Mesenchymal stem cell (in vitro differentiated cells and primary cell): ENCODE results near the gene PINLYP.
A peak's percentile ranks its signal among the peaks of the same experiment; 100 is the strongest.

Source experiments
- DNase-seq: peaks from one replicate; pipeline ENCODE4 v3.0.0-alpha.2; 2013
- H2AFZ ChIP-seq: one replicate; pipeline ENCODE4 v1.6.1; 2013; ENCODE audit warnings: low read depth, mild to moderate bottlenecking, control low read depth, inconsistent platforms, low read length, moderate library complexity
- H2AK5ac ChIP-seq: 2 replicates; pipeline ENCODE4 v1.6.1; 2013; ENCODE audit warnings: low read length, moderate library complexity, mild to moderate bottlenecking, inconsistent platforms; ENCODE audit not compliant: severe bottlenecking
- H2BK120ac ChIP-seq: one replicate; pipeline ENCODE4 v1.6.1; 2013; ENCODE audit warnings: low read depth, mild to moderate bottlenecking, inconsistent platforms, low read length, moderate library complexity
- H2BK12ac ChIP-seq, 2 experiments: one replicate each; pipeline ENCODE4 v1.6.1; 2013; ENCODE audit warnings: inconsistent platforms in 2 of 2, low read length in 2 of 2, mild to moderate bottlenecking in 2 of 2, moderate library complexity in 2 of 2, control low read depth in 1 of 2
- H2BK15ac ChIP-seq: one replicate; pipeline ENCODE4 v1.6.1; 2013; ENCODE audit warnings: mild to moderate bottlenecking, low read depth, inconsistent platforms; ENCODE audit not compliant: poor library complexity, severe bottlenecking
- H2BK5ac ChIP-seq: 2 replicates; pipeline ENCODE4 v1.6.1; 2013; ENCODE audit warnings: low read depth, mild to moderate bottlenecking, low read length, control low read depth, inconsistent platforms; ENCODE audit not compliant: poor library complexity, severe bottlenecking
- H3K14ac ChIP-seq, 2 experiments: one replicate each; pipeline ENCODE4 v1.6.1; 2013; ENCODE audit warnings: inconsistent platforms in 2 of 2, low read length in 2 of 2, control low read depth in 1 of 2, mild to moderate bottlenecking in 1 of 2, moderate library complexity in 1 of 2
- H3K18ac ChIP-seq, 2 experiments: one replicate each; pipeline ENCODE4 v1.6.1; 2013; ENCODE audit warnings: inconsistent platforms in 2 of 2, low read length in 2 of 2, control low read depth in 1 of 2, low read depth in 1 of 2, mild to moderate bottlenecking in 1 of 2
- H3K23ac ChIP-seq, 2 experiments: one replicate each; pipeline ENCODE4 v1.6.1; 2013; ENCODE audit warnings: inconsistent platforms in 2 of 2, low read length in 2 of 2, mild to moderate bottlenecking in 2 of 2, moderate library complexity in 2 of 2, control low read depth in 1 of 2
- H3K27ac ChIP-seq: 2 replicates; pipeline ENCODE4 v1.5.1; 2013; ENCODE audit warnings: mild to moderate bottlenecking, moderate library complexity, low read length, control low read depth, inconsistent platforms; ENCODE audit not compliant: poor library complexity, severe bottlenecking
- H3K27me3 ChIP-seq, 2 experiments: 2 replicates each; pipeline versions ENCODE4 v1.6.1 to v1.7.0; 2013; ENCODE audit warnings: low read length in 2 of 2, mild to moderate bottlenecking in 2 of 2, moderate library complexity in 2 of 2, control low read depth in 1 of 2, inconsistent platforms in 1 of 2; ENCODE audit not compliant: control insufficient read depth in 1 of 2, insufficient read depth in 1 of 2
- H3K36me3 ChIP-seq, 2 experiments: 2 replicates each; pipeline versions ENCODE4 v1.6.1 to v1.7.0; 2013; ENCODE audit warnings: low read length in 2 of 2, control low read depth in 1 of 2, inconsistent platforms in 1 of 2, low read depth in 1 of 2, mild to moderate bottlenecking in 1 of 2; ENCODE audit not compliant: insufficient read depth in 2 of 2, control insufficient read depth in 1 of 2
- H3K4ac ChIP-seq, 2 experiments: one replicate each; pipeline ENCODE4 v1.6.1; 2013; ENCODE audit warnings: inconsistent platforms in 2 of 2, low read length in 2 of 2, mild to moderate bottlenecking in 2 of 2, moderate library complexity in 2 of 2, control low read depth in 1 of 2, low read depth in 1 of 2
- H3K4me1 ChIP-seq: 2 replicates; pipeline ENCODE4 v1.6.1; 2013; ENCODE audit warnings: low read depth, low read length, control low read depth; ENCODE audit not compliant: control insufficient read depth, insufficient read depth
- H3K4me2 ChIP-seq: 2 replicates; pipeline ENCODE4 v1.6.1; 2013; ENCODE audit warnings: low read length, mild to moderate bottlenecking, inconsistent platforms; ENCODE audit not compliant: poor library complexity, severe bottlenecking
- H3K4me3 ChIP-seq, 2 experiments: 2 replicates each; pipeline versions ENCODE4 v1.5.1 to v1.7.0; 2013; ENCODE audit warnings: low read length in 2 of 2, mild to moderate bottlenecking in 2 of 2, control low read depth in 1 of 2, low read depth in 1 of 2; ENCODE audit not compliant: insufficient read depth in 1 of 2
- H3K79me1 ChIP-seq: replicated peaks from 2 replicates; pipeline ENCODE4 v1.6.1; 2013; ENCODE audit warnings: mild to moderate bottlenecking, control low read depth, low read length, inconsistent platforms; ENCODE audit not compliant: poor library complexity, severe bottlenecking
- H3K9ac ChIP-seq: 2 replicates; pipeline ENCODE4 v1.7.0; 2013; ENCODE audit warnings: mild to moderate bottlenecking, low read length, moderate library complexity
- H3K9me3 ChIP-seq: 2 replicates; pipeline ENCODE4 v1.7.0; 2013; ENCODE audit warnings: mild to moderate bottlenecking, low read length; ENCODE audit not compliant: control insufficient read depth
- H4K8ac ChIP-seq: one replicate; pipeline ENCODE4 v1.6.1; 2013; ENCODE audit warnings: inconsistent platforms, mild to moderate bottlenecking, low read length, moderate library complexity
- H4K91ac ChIP-seq: one replicate; pipeline ENCODE4 v1.6.1; 2013; ENCODE audit warnings: mild to moderate bottlenecking, low read length, inconsistent platforms
- WGBS: methylation state at CpG from one replicate; pipeline ENCODE4 v1.1.7; 2013; ENCODE audit warnings: mixed read lengths; 5-methylcytosine and 5-hydroxymethylcytosine counted together

Gene PINLYP

DNA sequence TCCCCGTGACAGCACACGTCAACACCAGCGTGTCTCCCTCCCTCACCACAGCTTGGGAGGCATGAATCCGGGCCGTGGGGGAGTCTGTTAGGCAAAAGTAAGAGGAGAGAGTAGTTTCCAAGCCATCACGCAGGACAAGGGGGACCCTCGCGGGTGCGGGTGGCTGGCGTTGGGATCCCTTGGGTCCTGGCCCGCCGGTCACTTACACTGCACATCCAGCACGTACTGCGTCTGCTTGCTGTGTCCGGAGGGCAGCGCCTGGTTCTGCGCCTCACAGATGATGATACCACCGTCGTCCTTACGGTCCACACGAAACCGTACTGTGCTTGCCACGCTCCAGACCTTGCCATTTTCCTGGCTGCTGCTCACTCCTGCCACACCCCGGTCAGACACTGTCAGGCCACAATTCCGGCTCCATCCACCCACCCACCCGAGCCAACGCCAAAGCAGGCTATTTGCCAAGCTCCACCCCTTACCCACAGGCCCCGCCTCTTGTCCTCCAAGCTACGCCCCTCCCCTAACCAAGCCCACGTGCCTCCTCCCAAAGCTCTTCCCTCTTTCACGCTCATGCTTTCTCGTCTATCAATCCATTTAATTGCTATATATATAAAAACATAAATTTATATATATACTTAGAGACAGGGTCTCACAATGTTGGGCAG lies 50.4 kb downstream of the PINLYP start:
- no peak overlapping the region for H2BK12ac ChIP-seq
- H3K4me3 ChIP-seq: no peak overlapping the region
- no peak overlapping the region for H2BK120ac ChIP-seq
- peaks cover 0 to 45% of the 10 kb centered on the region in 2 experiments for H3K36me3 ChIP-seq
- 94% methylated on average over 29 of the region's 32 CpGs for WGBS
- no peak overlapping the region for H2AK5ac ChIP-seq
- no peak overlapping the region for H3K9ac ChIP-seq
- H3K4me1 ChIP-seq: peaks cover 2% of the 10 kb centered on the region
- no peak overlapping the region for H3K4ac ChIP-seq
- H3K4me2 ChIP-seq: no peak overlapping the region
- no peaks in the 10 kb centered on the region for H3K9me3 ChIP-seq
- H2BK5ac ChIP-seq: no peak overlapping the region
- H3K18ac ChIP-seq: no peak overlapping the region
- H3K79me1 ChIP-seq: peaks cover 25% of the 10 kb centered on the region
- H3K23ac ChIP-seq: no peak overlapping the region
- no peak overlapping the region for H4K8ac ChIP-seq
- H3K14ac ChIP-seq: no peak overlapping the region
- H2AFZ ChIP-seq: no peak overlapping the region
- no peak overlapping the region for H2BK15ac ChIP-seq
- no peak overlapping the region for H3K27ac ChIP-seq
- H4K91ac ChIP-seq: no peak overlapping the region
- no peak for DNase-seq
- H3K27me3 ChIP-seq: peaks cover 0 to 14% of the 10 kb centered on the region in 2 experiments

GRCh38 chr19:43626838-43627237 lies 51.2 kb downstream of the PINLYP start:
- no peak overlapping the region for H2BK5ac ChIP-seq
- H3K79me1 ChIP-seq: peaks cover 27% of the 10 kb centered on the region
- no peak overlapping the region for H2BK12ac ChIP-seq
- peaks cover 0 to 45% of the 10 kb centered on the region in 2 experiments for H3K36me3 ChIP-seq
- no peak overlapping the region for H3K9ac ChIP-seq
- peaks cover 2% of the 10 kb centered on the region for H3K4me1 ChIP-seq
- no peak overlapping the region for H2AK5ac ChIP-seq
- H2AFZ ChIP-seq: no peak overlapping the region
- no peak overlapping the region for H3K18ac ChIP-seq
- no peak overlapping the region for H3K4me3 ChIP-seq
- 61% methylated on average over 17 of the region's 17 CpGs for WGBS
- H3K27me3 ChIP-seq: peaks cover 0 to 14% of the 10 kb centered on the region in 2 experiments
- no peaks in the 10 kb centered on the region for H3K9me3 ChIP-seq
- no peak overlapping the region for H3K4ac ChIP-seq
- no peak overlapping the region for H3K23ac ChIP-seq
- H4K91ac ChIP-seq: no peak overlapping the region
- peak overlapping the region; percentile 50 for H4K8ac ChIP-seq
- no peak overlapping the region for H3K14ac ChIP-seq
- no peak overlapping the region for H2BK15ac ChIP-seq
- DNase-seq: no peak
- no peak overlapping the region for H3K4me2 ChIP-seq
- no peak overlapping the region for H2BK120ac ChIP-seq
- no peak overlapping the region for H3K27ac ChIP-seq

DNA sequence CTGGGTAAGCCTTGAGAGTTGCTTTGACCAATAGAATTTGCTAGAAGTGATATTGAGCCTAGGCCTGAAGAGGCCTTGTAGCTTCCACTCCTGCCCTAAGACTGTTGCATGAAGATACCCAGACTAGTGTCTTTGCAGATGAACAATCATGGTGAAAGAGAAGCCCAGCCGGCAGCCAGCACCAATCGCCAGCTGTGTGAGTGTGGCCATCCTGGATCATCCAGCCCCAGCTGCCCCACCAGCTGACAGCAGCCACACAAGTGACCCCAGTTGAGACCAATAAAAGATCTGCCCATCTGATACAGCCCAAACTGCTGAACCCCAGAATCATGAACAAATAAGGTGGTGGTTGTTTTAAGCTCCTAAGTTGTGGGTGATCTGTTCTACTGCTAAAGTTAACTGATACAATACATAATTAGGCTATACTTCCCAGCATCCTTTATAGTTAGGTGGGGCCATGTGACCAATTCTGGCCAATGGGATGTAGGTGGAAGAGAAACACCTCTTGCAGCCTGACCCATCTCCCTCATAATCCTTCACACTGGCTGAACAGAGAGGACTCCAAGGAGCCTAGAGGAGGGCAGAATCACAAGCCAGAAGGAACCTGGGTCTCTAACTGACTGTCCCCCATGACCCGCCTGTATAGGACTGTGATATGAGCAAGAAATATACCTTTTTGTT lies 53.2 kb downstream of the PINLYP start:
- no peak overlapping the region for H4K91ac ChIP-seq
- no peak overlapping the region for H2BK15ac ChIP-seq
- H3K27ac ChIP-seq: no peak overlapping the region
- H2BK120ac ChIP-seq: no peak overlapping the region
- H3K4me1 ChIP-seq: peaks cover 2% of the 10 kb centered on the region
- no peak overlapping the region for H3K4ac ChIP-seq
- WGBS: 100% methylated on average over 2 of the region's 3 CpGs
- no peak overlapping the region for H2AK5ac ChIP-seq
- no peak overlapping the region for H2AFZ ChIP-seq
- no peak overlapping the region for H2BK12ac ChIP-seq
- no peak for DNase-seq
- no peaks in the 10 kb centered on the region for H3K9me3 ChIP-seq
- no peak overlapping the region for H3K9ac ChIP-seq
- no peak overlapping the region for H3K4me2 ChIP-seq
- no peak overlapping the region for H4K8ac ChIP-seq
- peaks cover 0 to 34% of the 10 kb centered on the region in 2 experiments for H3K36me3 ChIP-seq
- H3K23ac ChIP-seq: no peak overlapping the region
- H3K27me3 ChIP-seq: peaks cover 0 to 14% of the 10 kb centered on the region in 2 experiments
- no peak overlapping the region for H3K14ac ChIP-seq
- no peak overlapping the region for H3K4me3 ChIP-seq
- H3K18ac ChIP-seq: no peak overlapping the region
- H3K79me1 ChIP-seq: peaks cover 24% of the 10 kb centered on the region
- no peak overlapping the region for H2BK5ac ChIP-seq

- no peak overlapping the region for H3K14ac ChIP-seq
- H3K27me3 ChIP-seq: peaks cover 0 to 7% of the 10 kb centered on the region in 2 experiments
- no peak overlapping the region for H3K4me2 ChIP-seq
- no peak overlapping the region for H2BK120ac ChIP-seq
- no peak overlapping the region for H4K91ac ChIP-seq
- no peak overlapping the region for H2AK5ac ChIP-seq
- no peak for DNase-seq
- no peak overlapping the region for H3K4me3 ChIP-seq
- H3K79me1 ChIP-seq: peaks cover 30% of the 10 kb centered on the region
- 76% methylated on average over 4 of the region's 5 CpGs for WGBS
- no peak overlapping the region for H2BK15ac ChIP-seq
- no peak overlapping the region for H3K4ac ChIP-seq
- H3K27ac ChIP-seq: no peak overlapping the region
- no peak overlapping the region for H3K18ac ChIP-seq
- no peak overlapping the region for H3K9ac ChIP-seq
- H3K4me1 ChIP-seq: peaks cover 27% of the 10 kb centered on the region
- H3K36me3 ChIP-seq: peaks cover 0 to 8% of the 10 kb centered on the region in 2 experiments
- no peak overlapping the region for H2BK12ac ChIP-seq
- H4K8ac ChIP-seq: no peak overlapping the region
- no peaks in the 10 kb centered on the region for H3K9me3 ChIP-seq
- H2BK5ac ChIP-seq: no peak overlapping the region
- no peak overlapping the region for H2AFZ ChIP-seq
- H3K23ac ChIP-seq: no peak overlapping the region
These were observed 55.9 kb downstream of the PINLYP start for GRCh38 chr19:43631491-43631890.
